K562 (cell line): Measurements from ENCODE around the gene IL31RA. TPM values are rescaled to one million over a fixed set of nuclear protein-coding genes. Genes with fewer than 3 reads are reported as not detected.

Experiments
- ATAC-seq: fragments of 200-7000 bp; cut with Tn5 transposase; 3 replicates; pipeline ENCODE4 v1.9.1; 2020; ENCODE audit warnings: moderate library complexity
- BruUV-seq: library from RNA; stranded (reverse); fragments of 400-500 nt; replicated peaks from 2 replicates; lab custom pipeline; 2021; lab: Mats Ljungman, UMichigan
- CTCF ChIA-PET: fragments of 300-600 bp; formaldehyde crosslinking; extraction: SDS; loops from one replicate; lab custom pipeline; 2021; ENCODE audit warnings: low intra/inter-chr PET ratio; lab: Yijun Ruan, JAX
- POLR2A ChIA-PET: fragments of 300-600, 350-650 bp; sonication (Branson Sonifier 250); formaldehyde crosslinking; extraction: SDS; loops from one replicate; lab custom pipeline; 2021; ENCODE audit warnings: antibody characterized with exemption, inconsistent platforms; lab: Yijun Ruan, JAX
- DNase-seq, 4 experiments: peaks; one replicate each; pipeline versions ENCODE4 v3.0.0 to v3.0.0-alpha.2; 2011 to 2018; ENCODE audit warnings: low spot score in 3 of 4, mixed read lengths in 3 of 4; ENCODE audit errors: extremely low read depth in 1 of 4
- FAIRE-seq: peaks from 2 replicates; lab custom pipeline; 2011; peaks lifted over from hg19 to GRCh38; lab: Jason Lieb, UNC
- H2AFZ ChIP-seq: 2 replicates; pipeline ENCODE4 v1.6.0; 2011; ENCODE audit warnings: low read depth, low read length, control low read depth, inconsistent platforms
- H3K27ac ChIP-seq: fragments of 200-600 bp; 3 replicates; pipeline ENCODE4 v1.8.0; 2011; ENCODE audit warnings: low read depth, mild to moderate bottlenecking, control low read depth, inconsistent platforms, low read length, moderate library complexity, mixed read lengths; ENCODE audit errors: extremely low read depth
- H3K27me3 ChIP-seq, 2 experiments: fragments of 300-600 bp in 1 of 2; 2 replicates in 1 of 2; 3 replicates in 1 of 2; pipeline versions ENCODE4 v1.6.0 to v1.8.0; 2011; ENCODE audit warnings: inconsistent platforms in 2 of 2, low read length in 2 of 2, mild to moderate bottlenecking in 1 of 2, mixed read lengths in 1 of 2, moderate library complexity in 1 of 2; ENCODE audit not compliant: control insufficient read depth in 2 of 2, insufficient read depth in 2 of 2
- H3K36me3 ChIP-seq: fragments of 300-600 bp; 3 replicates; pipeline ENCODE4 v1.8.0; 2011; ENCODE audit warnings: mild to moderate bottlenecking, low read length, inconsistent platforms; ENCODE audit not compliant: control insufficient read depth, insufficient read depth
- H3K4me1 ChIP-seq, 2 experiments: fragments of 200-600 bp in 1 of 2; replicated peaks in 1 of 2; 2 replicates in 1 of 2; 3 replicates in 1 of 2; pipeline versions ENCODE4 v1.5.1 to v1.8.0; 2011; ENCODE audit warnings: inconsistent platforms in 2 of 2, low read length in 2 of 2, mild to moderate bottlenecking in 1 of 2, mixed read lengths in 1 of 2, moderate library complexity in 1 of 2; ENCODE audit not compliant: control insufficient read depth in 2 of 2, insufficient read depth in 2 of 2
- H3K4me2 ChIP-seq: 2 replicates; pipeline ENCODE4 v1.6.1; 2011; ENCODE audit warnings: low read length, control low read depth, inconsistent platforms, mixed read lengths; ENCODE audit not compliant: insufficient read depth
- H3K4me3 ChIP-seq: fragments of 200-600 bp; sonication (generic), shearing (Covaris generic); 2 replicates; pipeline ENCODE4 v1.5.1; 2016; ENCODE audit warnings: control low read depth, inconsistent platforms
- H3K79me2 ChIP-seq: fragments of 200-600 bp; 3 replicates; pipeline ENCODE4 v1.8.0; 2011; ENCODE audit warnings: low read length, inconsistent platforms; ENCODE audit not compliant: control insufficient read depth, insufficient read depth
- H3K9ac ChIP-seq, 2 experiments: 2 replicates each; pipeline versions ENCODE4 v1.6.0 to v1.6.1; 2011; ENCODE audit warnings: low read depth in 2 of 2, low read length in 2 of 2, control low read depth in 1 of 2, inconsistent platforms in 1 of 2, mild to moderate bottlenecking in 1 of 2, mixed read lengths in 1 of 2; ENCODE audit not compliant: insufficient read depth in 1 of 2
- H3K9me1 ChIP-seq: one replicate; pipeline ENCODE4 v1.6.0; 2011; ENCODE audit warnings: inconsistent platforms, mild to moderate bottlenecking, low read length, moderate library complexity; ENCODE audit not compliant: control insufficient read depth, insufficient read depth
- H3K9me3 ChIP-seq: replicated peaks from 2 replicates; pipeline ENCODE4 v1.5.1; 2011; ENCODE audit warnings: low read depth, low read length, inconsistent platforms; ENCODE audit not compliant: control insufficient read depth, insufficient read depth
- H4K20me1 ChIP-seq: replicated peaks from 2 replicates; pipeline ENCODE4 v1.6.1; 2011; ENCODE audit warnings: low read length, inconsistent platforms, mixed read lengths; ENCODE audit not compliant: control insufficient read depth, insufficient read depth
- ARID3B ChIP-seq: fragments of 250-450 bp; sonication (Bioruptor Pico); IDR thresholded peaks from 2 replicates; pipeline ENCODE4 v1.4.0; 2020; ENCODE audit warnings: borderline replicate concordance
- E2F5 ChIP-seq: sonication (generic); formaldehyde crosslinking; IDR thresholded peaks from 2 replicates; pipeline ENCODE4 v1.8.0; 2022; ENCODE audit warnings: mild to moderate bottlenecking, missing genetic modification reagents
- FOXA3 ChIP-seq, 2 experiments: fragments of 450-650 bp in 1 of 2; sonication (generic) in 1 of 2; formaldehyde crosslinking; IDR thresholded peaks in 1 of 2; conservative IDR thresholded peaks in 1 of 2; 2 replicates each; pipeline versions ENCODE4 v1.4.0 to v1.8.0; 2020 to 2022; ENCODE audit warnings: mild to moderate bottlenecking in 2 of 2, missing genetic modification reagents in 1 of 2
- MBD1 ChIP-seq: fragments of 250-450 bp; sonication (Bioruptor Pico); IDR thresholded peaks from 2 replicates; pipeline ENCODE4 v1.8.0; 2022; ENCODE audit warnings: inconsistent platforms
- POLR2H ChIP-seq: IDR thresholded peaks from 2 replicates; pipeline ENCODE4 v1.6.1; 2016; ENCODE audit warnings: missing genetic modification characterization, low read depth, mild to moderate bottlenecking, control low read depth, missing compliant biosample characterization, moderate library complexity
- PYGO2 ChIP-seq: fragments of 450-650 bp; IDR thresholded peaks from 2 replicates; pipeline ENCODE4 v1.6.1; 2016; ENCODE audit warnings: mild to moderate bottlenecking, missing genetic modification characterization, moderate library complexity, missing compliant biosample characterization
- SIN3A ChIP-seq, 2 experiments: fragments of 150-350 bp in 1 of 2; IDR thresholded peaks; 2 replicates each; pipeline ENCODE4 v1.6.1; 2011 to 2016; ENCODE audit warnings: borderline replicate concordance in 2 of 2, low read depth in 2 of 2, low read length in 2 of 2, mild to moderate bottlenecking in 2 of 2, moderate library complexity in 2 of 2; ENCODE audit not compliant: control insufficient read depth in 1 of 2
- SMAD3 ChIP-seq: fragments of 450-650 bp; formaldehyde crosslinking; conservative IDR thresholded peaks from 2 replicates; pipeline ENCODE4 v1.4.0; 2020; ENCODE audit warnings: mild to moderate bottlenecking
- TFAM ChIP-seq: fragments of 250-450 bp; sonication (Bioruptor Pico); conservative IDR thresholded peaks from 2 replicates; pipeline ENCODE4 v1.5.0; 2021; ENCODE audit warnings: mild to moderate bottlenecking, moderate library complexity
- ZNF12 ChIP-seq: sonication (generic); formaldehyde crosslinking; IDR thresholded peaks from 2 replicates; pipeline ENCODE4 v1.4.0; 2020; ENCODE audit warnings: mild to moderate bottlenecking, missing genetic modification reagents
- ZNF239 ChIP-seq: fragments of 250-450 bp; sonication (Bioruptor Pico); IDR thresholded peaks from 2 replicates; pipeline ENCODE4 v1.4.0; 2020; ENCODE audit warnings: mild to moderate bottlenecking
- ZNF766 ChIP-seq: fragments of 200-800 bp; sonication (Bioruptor generic); conservative IDR thresholded peaks from 2 replicates; pipeline ENCODE4 v1.6.1; 2016; ENCODE audit warnings: missing genetic modification characterization, missing compliant biosample characterization
- WGBS: fragments of 100-300 bp; shearing (Covaris generic); methylation state at CpG from one replicate; pipeline ENCODE4 v1.1.6; 2016; ENCODE audit warnings: low coverage, mixed read lengths; ENCODE audit not compliant: insufficient coverage; ENCODE audit errors: missing lambda C conversion rate; 5-methylcytosine and 5-hydroxymethylcytosine counted together
- in situ Hi-C: fragments of 300-500 bp; cut with MboI; formaldehyde crosslinking; loops from 4 replicates; pipeline ENCODE4 v1.15.0; 2018; ENCODE audit warnings: inconsistent platforms, mixed read lengths
- intact Hi-C: fragments of 100-400 bp; cut with micrococcal nuclease; formaldehyde crosslinking; loops from 2 replicates; pipeline ENCODE4 v1.14.2; 2022
- polyA plus RNA-seq, 8 experiments: library from polyadenylated mRNA; depleted of rRNA in 4 of 8; stranded (reverse) in 5 of 8; unstranded in 3 of 8; fragments of >200 nt; fragmentation: Nextera tagmentation in 2 of 8; fragmentation: Illumina TruSeq in 1 of 8; extraction: Ambion mirVana in 2 of 8; extraction: Trizol in 1 of 8; gene quantifications; 2 replicates each; pipeline versions ENCODE4 v1.2.1 to v1.2.3, GENCODE V29; 2011 to 2014; ENCODE audit warnings: inconsistent platforms in 1 of 8, missing spikeins in 1 of 8
- total RNA-seq, 7 experiments: library from RNA; depleted of rRNA in 6 of 7; stranded (reverse); fragments of >200 nt in 6 of 7; fragmentation: Illumina TruSeq in 2 of 7; extraction: Trizol in 2 of 7; gene quantifications; 2 replicates each; pipeline versions ENCODE4 v1.2.1 to v1.2.3, GENCODE V29; 2011 to 2021; ENCODE audit warnings: low replicate concordance in 1 of 7

The IL31RA gene
- total and polyA plus RNA-seq, 9 of the 15 experiments (the other 6 are each of a cell fraction or from before 2014, with no cell fraction given) = not detected

- intact Hi-C loops (no loop called here), in situ Hi-C loops (no loop called here)
- FAIRE-seq (no peak), ATAC-seq (no peak), DNase-seq (no peak)
- Histone ChIP-seq H4K20me1 (no peaks in the 10 kb centered on the region), H3K36me3 (no peaks in the 10 kb centered on the region), H3K79me2 (no peaks in the 10 kb centered on the region), H3K27ac (no peak overlapping the region), H3K4me1 (peaks cover 0 to 6% of the 10 kb centered on the region in 2 experiments; a peak in 1 of 5 replicates), H3K9me1 (no peaks in the 10 kb centered on the region), H3K9ac (no peak overlapping the region), H3K4me3 (no peak overlapping the region), H2AFZ (no peak overlapping the region), H3K9me3 (no peaks in the 10 kb centered on the region), H3K4me2 (no peak overlapping the region), H3K27me3 (peaks cover 22 to 26% of the 10 kb centered on the region in 2 experiments)
- WGBS = under 1% methylated on average over 6 of the region's 6 CpGs
- CTCF ChIA-PET = no interaction called here
- no peak for TF ChIP-seq ZNF239 (CRISPR knock-in tag)
- no peak for TF ChIP-seq PYGO2 (tag)
- no peak for TF ChIP-seq ARID3B (CRISPR knock-in tag)
- no peak for TF ChIP-seq SIN3A (IDR thresholded peaks at IDR 0.05; ENCODE audit: borderline replicate concordance in 2 of 2, control insufficient read depth in 1 of 2, low read depth in 2 of 2, low read length in 2 of 2)
- TF ChIP-seq TFAM = no peak
- no peak for TF ChIP-seq SMAD3 (CRISPR knock-in tag)
- TF ChIP-seq POLR2H = no peak
- no peak for TF ChIP-seq MBD1
- no peak for TF ChIP-seq ZNF766
- no peak for TF ChIP-seq E2F5 (CRISPR knock-in tag)
- TF ChIP-seq ZNF12 (CRISPR knock-in tag) = no peak
- no peak for TF ChIP-seq FOXA3 (CRISPR knock-in tag; conservative IDR thresholded peaks at IDR 0.05 in 1 of 2, IDR thresholded peaks at IDR 0.05 in 1 of 2)
- no TSS peak for BruUV-seq
- POLR2A ChIA-PET = no interaction called here
Observed at GRCh38 chr5:55820488-55820887, 30.7 kb upstream of the IL31RA start.
